B cell (primary cell): ENCODE data around the gene MCEMP1. TPM values are rescaled to one million over a fixed set of nuclear protein-coding genes. Genes with fewer than 3 reads are reported as not detected.

ENCODE experiments used
- ATAC-seq: fragments of 200-7000 bp; cut with Tn5 transposase; one replicate; pipeline ENCODE4 v1.10.0; 2021; ENCODE audit warnings: low read depth, mild to moderate bottlenecking, moderate number of reproducible peaks, moderate library complexity
- CTCF ChIA-PET: fragments of 350-600 bp; sonication (Branson Sonifier 250); formaldehyde crosslinking; loops from one replicate; lab custom pipeline; 2021; ENCODE audit warnings: antibody characterized with exemption, inconsistent platforms; lab: Charles Lee
- POLR2A ChIA-PET: fragments of 350-600 bp; sonication (Branson Sonifier 250); formaldehyde crosslinking; loops from one replicate; lab custom pipeline; 2021; ENCODE audit warnings: antibody characterized with exemption; lab: Charles Lee
- DNase-seq: peaks from one replicate; pipeline ENCODE4 v3.0.0; 2013
- H2AFZ ChIP-seq: 2 replicates; pipeline ENCODE4 v1.6.1; 2012; ENCODE audit warnings: mild to moderate bottlenecking, low read depth, low read length; ENCODE audit not compliant: insufficient read depth, poor library complexity, severe bottlenecking
- H3K27ac ChIP-seq, 2 donors: 1 replicate in 1 of 2; 2 replicates in 1 of 2; pipeline ENCODE4 v1.5.1; 2012 to 2013; ENCODE audit warnings: low read length in 2 of 2, mild to moderate bottlenecking in 2 of 2, moderate library complexity in 1 of 2
- H3K27me3 ChIP-seq, 4 experiments: fragments of 200-600 bp in 1 of 4; sonication (generic) in 1 of 4; replicated peaks in 1 of 4; 1 replicate in 2 of 4; 2 replicates in 2 of 4; pipeline versions ENCODE4 v1.6.1 to v1.7.0; 2013 to 2016; ENCODE audit warnings: low read length in 3 of 4, mild to moderate bottlenecking in 2 of 4, mixed read lengths in 1 of 4, moderate library complexity in 1 of 4; ENCODE audit not compliant: insufficient read depth in 4 of 4, control insufficient read depth in 3 of 4; ENCODE audit errors: control extremely low read depth in 1 of 4
- H3K36me3 ChIP-seq, 2 experiments: replicated peaks in 1 of 2; 1 replicate in 1 of 2; 2 replicates in 1 of 2; pipeline versions ENCODE4 v1.6.1 to v1.7.1; 2013; ENCODE audit warnings: low read length in 1 of 2; ENCODE audit not compliant: insufficient read depth in 2 of 2, control insufficient read depth in 1 of 2; ENCODE audit errors: control extremely low read depth in 1 of 2, extremely low read depth in 1 of 2
- H3K4me1 ChIP-seq, 2 donors: fragments of 200-600 bp in 1 of 2; sonication (generic) in 1 of 2; 1 replicate in 1 of 2; 2 replicates in 1 of 2; pipeline versions ENCODE4 v1.5.1 to v1.6.1; 2013 to 2017; ENCODE audit warnings: low read length in 2 of 2; ENCODE audit not compliant: control insufficient read depth in 2 of 2, insufficient read depth in 2 of 2
- H3K4me2 ChIP-seq: replicated peaks from 2 replicates; pipeline ENCODE3; 2012; ENCODE audit warnings: mild to moderate bottlenecking, low read depth, low read length; ENCODE audit not compliant: poor library complexity, severe bottlenecking
- H3K4me3 ChIP-seq, 5 experiments: fragments of 200-600 bp in 1 of 5; sonication (generic) in 1 of 5; 1 replicate in 3 of 5; 2 replicates in 2 of 5; pipeline versions ENCODE4 v1.5.1 to v1.7.0; 2011 to 2016; ENCODE audit warnings: low read length in 4 of 5, mild to moderate bottlenecking in 4 of 5, low read depth in 2 of 5, control low read depth in 1 of 5, moderate library complexity in 1 of 5; ENCODE audit not compliant: insufficient read depth in 1 of 5; ENCODE audit errors: control extremely low read depth in 1 of 5, extremely low read depth in 1 of 5
- H3K79me2 ChIP-seq: fragments of 200-600 bp; sonication (generic); one replicate; pipeline ENCODE4 v1.6.0; 2016; ENCODE audit warnings: low read length; ENCODE audit not compliant: control insufficient read depth, insufficient read depth
- H3K9ac ChIP-seq: fragments of 200-600 bp; sonication (generic); 2 replicates; pipeline ENCODE4 v1.6.1; 2017; ENCODE audit warnings: mild to moderate bottlenecking, low read length, moderate library complexity
- H3K9me3 ChIP-seq, 3 donors: one replicate each; pipeline versions ENCODE4 v1.6.1 to v1.7.1; 2013; ENCODE audit warnings: low read length in 2 of 3; ENCODE audit not compliant: control insufficient read depth in 2 of 3, insufficient read depth in 1 of 3; ENCODE audit errors: control extremely low read depth in 1 of 3
- H4K20me1 ChIP-seq: 2 replicates; pipeline ENCODE4 v1.6.0; 2012; ENCODE audit warnings: mild to moderate bottlenecking, low read length; ENCODE audit not compliant: insufficient read depth, control insufficient read depth, poor library complexity, severe bottlenecking
- H3K27ac Mint-ChIP-seq: one replicate; pipeline ENCODE4 v1.8.0; 2021; ENCODE audit warnings: mixed read lengths
- H3K27me3 Mint-ChIP-seq: one replicate; pipeline ENCODE4 v1.8.0; 2021; ENCODE audit warnings: mixed read lengths
- H3K4me1 Mint-ChIP-seq: one replicate; pipeline ENCODE4 v1.8.0; 2021; ENCODE audit warnings: mixed read lengths
- H3K4me3 Mint-ChIP-seq: one replicate; pipeline ENCODE4 v1.8.0; 2021; ENCODE audit warnings: mixed read lengths
- H3K9me3 Mint-ChIP-seq: one replicate; pipeline ENCODE4 v1.8.0; 2022; ENCODE audit warnings: mixed read lengths; ENCODE audit not compliant: insufficient read depth
- EZH2 ChIP-seq: IDR thresholded peaks from 2 replicates; pipeline ENCODE4 v1.6.1; 2012; ENCODE audit warnings: borderline replicate concordance, low read depth, mild to moderate bottlenecking, moderate library complexity, low read length; ENCODE audit not compliant: insufficient read depth, poor library complexity, severe bottlenecking
- WGBS: methylation state at CpG from one replicate; pipeline ENCODE4 v1.1.5; 2013; ENCODE audit warnings: missing lambda C conversion rate; ENCODE audit not compliant: insufficient coverage; 5-methylcytosine and 5-hydroxymethylcytosine counted together
- intact Hi-C: fragments of 100-400 bp; cut with micrococcal nuclease; formaldehyde crosslinking; loops from one replicate; pipeline ENCODE4 v1.10.0; 2022
- polyA plus RNA-seq: library from polyadenylated mRNA; depleted of rRNA; stranded (reverse); fragments of >200 nt; gene quantifications from 2 replicates; pipeline ENCODE4 v1.2.3, GENCODE V29; 2012
- total RNA-seq, 2 donors: library from RNA; stranded (reverse); fragments of 120-200 nt in 1 of 2; gene quantifications; 1 replicate in 1 of 2; 2 replicates in 1 of 2; pipeline versions ENCODE4 v1.2.3 to v1.2.4, GENCODE V29; 2013 to 2022
- TF ChIP-seq, protein P1 (sequence below): fragments of 200-600 bp; IDR thresholded peaks from one replicate; pipeline ENCODE4 v1.8.0; 2022; ENCODE audit warnings: antibody characterized with exemption, mild to moderate bottlenecking

The MCEMP1 gene
- total and polyA plus RNA-seq, 2 donors (not counting 1 experiment from before 2014, with no cell fraction given): 0.57 TPM; not detected in 1

DNA sequence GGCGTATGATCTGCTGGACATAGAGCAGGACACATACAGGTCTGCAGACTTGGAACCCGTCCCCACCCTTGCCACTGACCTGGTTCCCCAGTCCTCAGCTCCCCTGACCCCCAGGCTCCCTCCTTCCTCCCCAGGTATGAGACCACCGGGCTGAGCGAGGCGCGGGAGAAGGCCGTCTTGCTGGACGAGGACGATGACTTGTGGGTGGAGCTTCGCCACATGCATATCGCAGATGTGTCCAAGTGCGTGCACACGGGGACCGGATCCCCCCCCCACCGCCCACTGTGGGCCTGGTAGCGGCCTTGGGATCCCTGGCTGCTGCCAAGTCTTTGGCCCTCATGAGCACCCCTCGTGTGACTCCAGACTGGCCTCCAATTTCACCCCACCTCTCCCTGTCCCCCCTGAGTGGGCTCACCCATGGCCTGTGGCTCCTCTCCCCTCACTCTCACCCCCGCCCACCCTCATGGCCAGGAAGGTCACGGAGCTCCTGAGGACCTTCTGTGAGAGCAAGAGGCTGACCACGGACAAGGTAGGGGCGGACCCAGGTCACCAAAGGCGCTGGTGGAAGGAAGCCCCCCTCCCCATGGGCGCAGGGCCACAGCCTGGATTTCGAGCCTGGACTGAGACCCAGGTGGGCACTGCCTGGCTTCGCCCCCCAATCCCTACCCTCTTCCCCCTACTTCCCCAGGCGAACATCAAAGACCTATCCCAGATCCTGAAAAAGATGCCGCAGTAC is 34.4 kb upstream of the MCEMP1 start:
- Histone ChIP-seq H3K27ac (no peak overlapping the region), H2AFZ (no peak overlapping the region), H3K4me2 (no peak overlapping the region), H3K36me3 (peaks cover 4 to 53% of the 10 kb centered on the region in 2 experiments), H3K9me3 (peaks cover 0 to 7% (median 0%) of the 10 kb centered on the region in 3 donors), H3K79me2 (peaks cover 21% of the 10 kb centered on the region), H3K9ac (no peak overlapping the region), H3K4me3 (no peak overlapping the region), H3K27me3 (no peaks in the 10 kb centered on the region), H3K4me1 (peaks cover 6 to 7% of the 10 kb centered on the region in 2 donors), H4K20me1 (peaks cover 40% of the 10 kb centered on the region)
- ATAC-seq (no peak), DNase-seq (no peak)
- no peak for TF ChIP-seq EZH2
- TF ChIP-seq, protein P1, sequence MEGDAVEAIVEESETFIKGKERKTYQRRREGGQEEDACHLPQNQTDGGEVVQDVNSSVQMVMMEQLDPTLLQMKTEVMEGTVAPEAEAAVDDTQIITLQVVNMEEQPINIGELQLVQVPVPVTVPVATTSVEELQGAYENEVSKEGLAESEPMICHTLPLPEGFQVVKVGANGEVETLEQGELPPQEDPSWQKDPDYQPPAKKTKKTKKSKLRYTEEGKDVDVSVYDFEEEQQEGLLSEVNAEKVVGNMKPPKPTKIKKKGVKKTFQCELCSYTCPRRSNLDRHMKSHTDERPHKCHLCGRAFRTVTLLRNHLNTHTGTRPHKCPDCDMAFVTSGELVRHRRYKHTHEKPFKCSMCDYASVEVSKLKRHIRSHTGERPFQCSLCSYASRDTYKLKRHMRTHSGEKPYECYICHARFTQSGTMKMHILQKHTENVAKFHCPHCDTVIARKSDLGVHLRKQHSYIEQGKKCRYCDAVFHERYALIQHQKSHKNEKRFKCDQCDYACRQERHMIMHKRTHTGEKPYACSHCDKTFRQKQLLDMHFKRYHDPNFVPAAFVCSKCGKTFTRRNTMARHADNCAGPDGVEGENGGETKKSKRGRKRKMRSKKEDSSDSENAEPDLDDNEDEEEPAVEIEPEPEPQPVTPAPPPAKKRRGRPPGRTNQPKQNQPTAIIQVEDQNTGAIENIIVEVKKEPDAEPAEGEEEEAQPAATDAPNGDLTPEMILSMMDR: no peak
- H3K27me3 Mint-ChIP-seq: no peaks in the 10 kb centered on the region
- H3K4me3 Mint-ChIP-seq: no peak overlapping the region
- H3K9me3 Mint-ChIP-seq: no peaks in the 10 kb centered on the region
- ChIA-PET CTCF (no interaction called here), POLR2A (interaction anchor here (0.5 to 1.3 kb wide), 2 partner anchors 13 to 716 kb away, joined by 3 to 7 read pairs; partner anchors contain the start of genes PET100 and XAB2)
- intact Hi-C loops: no loop called here
- H3K4me1 Mint-ChIP-seq: peaks cover 18% of the 10 kb centered on the region
- 98% methylated on average over 25 of the region's 27 CpGs for WGBS
- no peak overlapping the region for H3K27ac Mint-ChIP-seq

DNA sequence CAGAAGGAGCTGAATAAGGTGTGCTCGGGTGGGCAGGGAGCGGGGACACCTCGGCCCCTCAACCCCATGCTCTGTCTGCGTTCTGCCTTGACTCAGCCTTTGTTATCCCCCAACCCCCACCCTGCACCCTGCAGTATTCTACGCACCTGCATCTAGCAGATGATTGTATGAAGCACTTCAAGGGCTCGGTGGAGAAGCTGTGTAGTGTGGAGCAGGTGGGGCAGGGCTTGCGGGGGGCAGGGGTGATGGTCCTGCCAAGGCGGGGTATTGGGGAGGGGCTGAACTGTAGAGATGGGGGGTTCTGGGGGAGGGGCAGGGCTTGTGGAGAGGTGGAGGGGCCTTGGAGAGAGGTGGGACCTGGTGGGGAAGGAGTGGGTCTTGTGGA is 33.9 kb upstream of the MCEMP1 start:
- H3K4me3 ChIP-seq: no peak overlapping the region
- CTCF ChIA-PET: no interaction called here
- TF ChIP-seq EZH2: no peak
- TF ChIP-seq, protein P1: no peak
- POLR2A ChIA-PET: no interaction called here
- H3K4me2 ChIP-seq: no peak overlapping the region
- H3K9ac ChIP-seq: no peak overlapping the region
- no peaks in the 10 kb centered on the region for H3K27me3 ChIP-seq
- Mint-ChIP-seq H3K27ac (no peak overlapping the region), H3K27me3 (no peaks in the 10 kb centered on the region), H3K4me1 (peaks cover 15% of the 10 kb centered on the region), H3K4me3 (no peak overlapping the region), H3K9me3 (no peaks in the 10 kb centered on the region)
- peaks cover 16% of the 10 kb centered on the region for H3K79me2 ChIP-seq
- intact Hi-C loops: no loop called here
- H2AFZ ChIP-seq: no peak overlapping the region
- peaks cover under 1 to 1% of the 10 kb centered on the region in 2 donors for H3K4me1 ChIP-seq
- peaks cover 40% of the 10 kb centered on the region for H4K20me1 ChIP-seq
- peaks cover 4 to 55% of the 10 kb centered on the region in 2 experiments for H3K36me3 ChIP-seq
- no peak overlapping the region for H3K27ac ChIP-seq
- ATAC-seq (no peak), DNase-seq (no peak)
- 98% methylated on average over 6 of the region's 8 CpGs for WGBS
- peaks cover 0 to 7% (median 0%) of the 10 kb centered on the region in 3 donors for H3K9me3 ChIP-seq
